Epithelial cell of esophagus (primary cell): ENCODE results near the gene MACROD2.
A peak's percentile ranks its signal among the peaks of the same experiment; 100 is the strongest.

ENCODE experiments used
- DNase-seq: peaks from one replicate; pipeline ENCODE4 v3.0.0; 2010; ENCODE audit warnings: low read depth
- H3K4me3 ChIP-seq: 2 replicates; pipeline ENCODE4 v1.5.1; 2011; ENCODE audit warnings: mild to moderate bottlenecking, low read length, control low read depth
- TF ChIP-seq, protein P1 (sequence below): IDR thresholded peaks from 2 replicates; pipeline ENCODE4 v1.5.1; 2011; ENCODE audit warnings: low read depth, mild to moderate bottlenecking, low read length, control low read depth, inconsistent platforms; ENCODE audit not compliant: insufficient read depth; ENCODE audit errors: missing control alignments

The MACROD2 gene

DNA sequence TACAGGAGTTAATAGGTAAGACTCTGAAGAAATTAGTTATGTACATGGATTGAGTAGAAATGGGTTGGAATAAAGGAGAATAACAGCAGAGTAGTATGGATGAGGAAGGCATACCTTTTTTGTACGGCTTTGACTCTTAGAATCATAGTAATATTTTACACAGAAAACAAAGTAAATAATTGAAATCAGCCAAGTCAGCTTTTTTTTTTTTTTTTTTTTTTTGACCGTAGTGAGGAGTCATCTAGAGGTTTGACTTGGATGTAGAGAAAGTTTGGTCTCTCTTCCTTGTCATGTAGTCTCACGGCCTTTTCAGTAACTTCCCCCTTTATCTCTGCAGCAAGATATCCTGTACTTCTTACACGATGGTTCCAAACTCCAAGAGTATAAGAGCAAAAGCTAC lies 183.2 kb downstream of the MACROD2 start:
- H3K4me3 ChIP-seq = no peak overlapping the region
- TF ChIP-seq, protein P1, sequence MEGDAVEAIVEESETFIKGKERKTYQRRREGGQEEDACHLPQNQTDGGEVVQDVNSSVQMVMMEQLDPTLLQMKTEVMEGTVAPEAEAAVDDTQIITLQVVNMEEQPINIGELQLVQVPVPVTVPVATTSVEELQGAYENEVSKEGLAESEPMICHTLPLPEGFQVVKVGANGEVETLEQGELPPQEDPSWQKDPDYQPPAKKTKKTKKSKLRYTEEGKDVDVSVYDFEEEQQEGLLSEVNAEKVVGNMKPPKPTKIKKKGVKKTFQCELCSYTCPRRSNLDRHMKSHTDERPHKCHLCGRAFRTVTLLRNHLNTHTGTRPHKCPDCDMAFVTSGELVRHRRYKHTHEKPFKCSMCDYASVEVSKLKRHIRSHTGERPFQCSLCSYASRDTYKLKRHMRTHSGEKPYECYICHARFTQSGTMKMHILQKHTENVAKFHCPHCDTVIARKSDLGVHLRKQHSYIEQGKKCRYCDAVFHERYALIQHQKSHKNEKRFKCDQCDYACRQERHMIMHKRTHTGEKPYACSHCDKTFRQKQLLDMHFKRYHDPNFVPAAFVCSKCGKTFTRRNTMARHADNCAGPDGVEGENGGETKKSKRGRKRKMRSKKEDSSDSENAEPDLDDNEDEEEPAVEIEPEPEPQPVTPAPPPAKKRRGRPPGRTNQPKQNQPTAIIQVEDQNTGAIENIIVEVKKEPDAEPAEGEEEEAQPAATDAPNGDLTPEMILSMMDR = no peak
- no peak for DNase-seq

DNA sequence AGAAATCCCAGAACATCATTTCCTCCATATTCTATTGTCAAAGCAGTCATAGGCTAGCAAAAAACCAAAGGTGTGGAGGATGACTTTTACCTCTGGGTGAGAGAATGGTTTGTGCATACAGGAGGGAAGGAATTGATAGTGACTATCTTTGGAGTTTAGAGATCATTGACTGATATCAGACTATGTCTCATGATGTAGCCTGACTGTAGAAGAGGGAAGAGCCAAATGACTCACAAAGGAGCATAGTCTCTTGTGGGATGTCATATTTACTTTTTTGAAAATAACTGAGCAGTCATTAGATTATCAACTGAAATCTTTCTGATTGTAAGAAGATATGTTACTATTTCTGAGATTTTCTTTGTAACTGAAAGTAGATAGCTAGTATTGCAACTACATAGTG lies 183.6 kb downstream of the MACROD2 start:
- DNase-seq = peak; percentile 15
- TF ChIP-seq, protein P1 = no peak
- no peak overlapping the region for H3K4me3 ChIP-seq

DNA sequence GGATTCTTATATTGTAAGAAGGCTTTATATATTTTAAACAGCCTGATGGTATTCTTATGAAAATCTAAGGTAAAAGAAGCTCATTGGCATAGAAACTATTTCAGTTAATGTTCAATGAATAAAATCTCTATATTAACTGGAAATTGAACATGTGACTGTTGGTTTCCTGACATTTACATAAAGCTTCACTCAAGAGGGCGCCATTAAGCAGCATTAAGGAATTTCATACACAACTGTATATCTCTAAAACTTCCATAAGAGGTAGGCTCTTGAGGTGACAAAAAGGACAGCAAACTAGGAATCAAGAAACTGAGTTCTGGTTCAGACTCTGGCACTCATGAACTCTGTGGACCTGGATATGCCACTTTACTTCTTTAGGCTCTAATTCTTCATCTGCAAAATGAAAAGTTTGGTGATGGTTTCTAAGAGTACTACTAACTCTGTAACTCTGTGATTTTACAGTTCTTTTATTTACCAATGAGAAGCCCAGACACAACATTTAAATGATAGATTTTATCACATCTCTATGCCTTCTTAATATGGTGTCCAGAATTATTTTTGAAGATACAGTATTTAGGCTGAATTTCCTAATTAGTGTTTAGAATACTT lies 194.6 kb downstream of the MACROD2 start:
- TF ChIP-seq, protein P1 = peak; percentile 55
- peak; percentile 68 for DNase-seq

DNA sequence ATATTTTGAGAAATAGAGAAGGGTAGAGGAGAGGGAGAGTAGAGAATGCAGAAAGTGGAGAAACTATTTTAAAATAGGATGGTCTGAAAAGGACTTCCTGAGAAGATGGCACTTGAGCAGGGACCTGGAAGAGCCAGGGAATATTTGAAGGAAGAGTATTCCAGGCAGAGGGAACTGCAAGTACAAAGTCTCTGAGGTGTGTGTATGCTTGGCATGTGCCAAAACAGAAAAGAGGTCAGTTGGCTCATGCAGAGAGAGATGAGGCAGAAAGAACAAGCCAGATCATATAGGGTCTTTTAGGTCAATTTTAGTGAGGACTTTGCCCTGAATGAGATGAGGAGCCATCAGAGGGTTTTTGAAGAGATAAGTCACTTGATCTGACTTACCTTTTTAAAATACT lies 196.2 kb downstream of the MACROD2 start:
- DNase-seq = no peak
- TF ChIP-seq, protein P1 = no peak
- H3K4me3 ChIP-seq = no peak overlapping the region

More for the DNA sequence above, 194.6 kb downstream of the MACROD2 start:
- no peak overlapping the region for H3K4me3 ChIP-seq

DNA sequence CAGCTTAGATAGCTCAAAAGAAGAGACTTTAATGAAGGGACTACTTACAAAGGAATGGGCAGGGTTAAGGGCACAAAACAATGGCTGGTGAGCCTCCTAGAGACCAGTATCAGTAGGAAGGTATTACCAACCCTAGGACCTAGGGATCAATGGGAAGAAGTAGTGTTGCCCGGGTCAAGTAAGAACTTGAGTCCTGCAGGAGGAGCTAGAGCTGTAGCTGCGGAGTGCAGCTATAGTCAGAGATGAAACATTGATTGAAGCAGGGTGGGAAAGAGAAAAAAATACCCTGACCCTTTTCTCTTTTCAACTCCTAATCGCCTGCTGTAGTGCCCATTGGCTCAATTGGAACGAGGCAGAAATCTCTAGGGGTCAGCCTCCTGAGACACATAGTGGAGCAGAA lies 198.1 kb downstream of the MACROD2 start:
- H3K4me3 ChIP-seq = no peak overlapping the region
- TF ChIP-seq, protein P1 = no peak
- DNase-seq = peak; percentile 8

DNA sequence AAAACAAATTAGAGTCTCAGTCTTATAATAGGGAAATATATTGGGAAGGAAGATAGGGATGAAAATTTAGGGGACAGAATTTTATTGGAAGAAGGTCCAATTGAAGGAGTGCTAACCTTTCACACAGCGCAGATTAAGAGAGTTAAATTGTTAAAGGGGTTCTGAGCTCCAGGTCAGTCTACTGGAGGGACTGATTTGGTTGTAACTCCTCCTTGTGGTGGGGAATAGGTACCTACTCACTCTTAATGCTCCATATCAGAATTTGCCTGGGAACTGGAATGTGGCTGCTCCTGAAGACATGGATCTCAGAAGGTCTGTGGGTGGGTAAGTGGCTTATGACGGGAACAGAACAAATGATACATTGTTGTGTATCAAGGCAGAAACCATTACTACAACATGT lies 198.6 kb downstream of the MACROD2 start:
- no peak overlapping the region for H3K4me3 ChIP-seq
- TF ChIP-seq, protein P1 = peak; percentile 33
- DNase-seq = peak; percentile 10

DNA sequence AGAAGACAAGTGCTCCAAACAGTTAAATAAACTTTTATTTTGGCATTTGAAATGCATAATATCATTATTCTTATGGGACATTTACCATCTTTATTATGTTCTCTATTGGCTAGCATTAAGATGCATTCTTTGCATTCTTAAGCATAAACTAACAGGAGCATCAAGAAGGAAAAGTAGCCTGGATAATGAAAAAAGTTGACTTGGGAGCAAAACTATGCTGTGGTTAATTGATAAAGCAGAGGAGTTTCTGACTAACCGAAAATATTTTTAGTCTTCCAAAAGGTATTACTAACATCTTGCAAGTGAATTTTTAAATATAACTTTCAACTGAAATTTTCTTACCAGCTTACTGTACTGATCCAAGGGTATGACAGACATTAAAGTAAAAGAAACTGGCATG lies 201.8 kb downstream of the MACROD2 start:
- H3K4me3 ChIP-seq = no peak overlapping the region
- TF ChIP-seq, protein P1 = no peak
- no peak for DNase-seq
